CD4-positive, alpha-beta T cell treated with Interleukin-4 for 4 hours (primary cell): ENCODE measurements around the gene RITA1.
"Not testable (repeated sequence)": the region's sequence is repeated elsewhere in the genome, so short reads cannot be mapped to it uniquely, and the experiment has no call there.

Experiments
- DNase-seq: peaks from one replicate; pipeline ENCODE4 v3.0.0-alpha.2; 2020

RITA1 gene

GRCh38 chr12:113206802-113207201 lies 21.3 kb downstream of the RITA1 start:
- DNase-seq: not testable (repeated sequence)

GRCh38 chr12:113207613-113208040 lies 22.1 kb downstream of the RITA1 start:
- DNase-seq: no peak

GRCh38 chr12:113208041-113208934 lies 22.8 kb downstream of the RITA1 start:
- peak; percentile 67 for DNase-seq

- DNase-seq: no peak
Measured at GRCh38 chr12:113211160-113211559, 25.6 kb downstream of the RITA1 start.

DNA sequence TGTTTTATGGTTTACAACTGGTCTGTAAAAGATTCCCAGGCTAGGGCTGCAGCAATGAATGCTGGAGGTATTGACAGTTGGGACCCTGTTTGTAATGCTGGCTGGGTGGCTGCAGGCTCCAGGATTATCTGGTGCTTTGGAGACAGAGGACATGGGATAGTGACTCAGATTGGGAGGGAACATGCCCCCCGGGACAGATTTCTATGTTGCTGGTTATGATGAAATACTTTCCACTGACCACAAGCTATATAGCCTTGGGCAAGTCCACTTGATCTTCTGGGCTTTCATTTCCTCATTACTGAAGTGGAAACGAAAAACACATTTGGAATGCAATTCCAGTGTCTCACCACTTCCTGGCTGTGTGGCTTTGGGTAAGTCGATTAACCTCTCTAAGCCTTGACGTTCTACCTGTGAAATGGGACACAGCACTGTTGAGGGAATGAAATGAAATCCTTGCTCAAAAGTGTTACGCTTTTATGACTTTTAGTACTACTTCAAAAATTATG lies 29.4 kb downstream of the RITA1 start:
- no peak for DNase-seq

- DNase-seq: no peak
Measured at GRCh38 chr12:113216027-113216426, 30.5 kb downstream of the RITA1 start.

GRCh38 chr12:113220593-113221180 lies 35.2 kb downstream of the RITA1 start:
- no peak for DNase-seq

DNA sequence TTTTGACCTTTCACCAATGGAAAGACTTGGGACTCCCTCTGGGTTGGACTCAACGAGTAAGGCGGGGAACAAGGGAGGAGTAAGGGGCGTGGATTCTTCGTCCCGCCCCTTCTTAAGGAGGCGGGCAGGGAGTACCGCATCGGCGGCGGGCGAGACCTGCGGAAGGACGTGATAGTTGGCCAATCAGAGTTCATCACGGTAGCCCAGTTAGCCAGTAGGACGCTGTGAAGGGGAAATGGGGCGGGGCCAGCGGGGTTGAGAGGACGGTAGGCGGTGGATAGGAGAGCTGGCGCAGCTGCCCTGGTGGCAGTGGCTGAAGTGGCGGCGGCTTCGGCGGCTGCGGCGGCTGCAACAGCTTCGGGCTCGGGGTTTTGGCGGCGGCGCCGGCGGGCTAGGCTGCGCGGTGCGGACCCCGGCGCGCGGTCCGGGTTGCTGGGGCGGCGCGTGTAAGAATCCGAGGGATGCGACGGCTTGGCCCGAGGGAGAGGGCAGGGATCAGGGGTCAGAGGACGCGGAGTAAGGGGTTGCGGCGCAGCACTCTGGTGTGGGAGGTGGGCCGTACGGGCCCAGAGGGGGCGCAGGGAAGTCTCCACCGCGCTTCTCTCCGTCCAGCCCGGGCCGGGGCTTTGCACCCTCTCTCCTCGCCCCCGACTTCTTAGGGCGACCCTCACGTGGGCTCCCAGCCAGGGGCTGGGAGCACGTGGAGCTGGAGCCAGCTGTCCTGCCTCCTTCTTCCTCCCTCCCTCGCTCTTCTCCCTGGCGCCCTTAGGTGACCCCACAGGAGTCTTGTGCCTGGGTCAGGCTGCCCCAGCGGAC lies 35.9 kb downstream of the RITA1 start, which contains the start of gene TPCN1:
Gene TPCN1 (plus strand): TSS at position 284 of the 816 bp plus-strand sequence. CDS start 5,389 bp downstream, outside the sequence.
- DNase-seq: peak; percentile 100

GRCh38 chr12:113221997-113222729 lies 36.6 kb downstream of the RITA1 start:
- no peak for DNase-seq

GRCh38 chr12:113222730-113223531 lies 37.4 kb downstream of the RITA1 start:
- no peak for DNase-seq

DNA sequence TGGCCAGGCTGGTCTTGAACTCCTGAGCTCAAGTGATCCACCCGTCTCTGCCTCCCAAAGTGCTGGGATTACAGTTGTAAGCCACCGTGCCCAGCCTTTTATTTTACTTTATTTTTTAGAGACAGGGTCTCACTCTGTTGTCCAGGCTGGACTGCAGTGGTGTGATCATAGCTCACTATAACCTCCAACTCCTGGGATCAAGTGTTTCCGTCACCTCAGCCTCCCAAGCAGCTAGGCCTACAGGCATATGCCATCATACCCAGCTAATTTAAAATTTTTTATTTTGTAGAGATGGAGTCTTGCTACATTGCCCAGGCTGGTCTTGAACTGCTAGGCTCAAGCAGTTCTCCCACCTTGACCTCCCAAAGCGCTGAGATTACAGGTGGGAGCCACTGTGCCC lies 39.4 kb downstream of the RITA1 start:
- no peak for DNase-seq

DNA sequence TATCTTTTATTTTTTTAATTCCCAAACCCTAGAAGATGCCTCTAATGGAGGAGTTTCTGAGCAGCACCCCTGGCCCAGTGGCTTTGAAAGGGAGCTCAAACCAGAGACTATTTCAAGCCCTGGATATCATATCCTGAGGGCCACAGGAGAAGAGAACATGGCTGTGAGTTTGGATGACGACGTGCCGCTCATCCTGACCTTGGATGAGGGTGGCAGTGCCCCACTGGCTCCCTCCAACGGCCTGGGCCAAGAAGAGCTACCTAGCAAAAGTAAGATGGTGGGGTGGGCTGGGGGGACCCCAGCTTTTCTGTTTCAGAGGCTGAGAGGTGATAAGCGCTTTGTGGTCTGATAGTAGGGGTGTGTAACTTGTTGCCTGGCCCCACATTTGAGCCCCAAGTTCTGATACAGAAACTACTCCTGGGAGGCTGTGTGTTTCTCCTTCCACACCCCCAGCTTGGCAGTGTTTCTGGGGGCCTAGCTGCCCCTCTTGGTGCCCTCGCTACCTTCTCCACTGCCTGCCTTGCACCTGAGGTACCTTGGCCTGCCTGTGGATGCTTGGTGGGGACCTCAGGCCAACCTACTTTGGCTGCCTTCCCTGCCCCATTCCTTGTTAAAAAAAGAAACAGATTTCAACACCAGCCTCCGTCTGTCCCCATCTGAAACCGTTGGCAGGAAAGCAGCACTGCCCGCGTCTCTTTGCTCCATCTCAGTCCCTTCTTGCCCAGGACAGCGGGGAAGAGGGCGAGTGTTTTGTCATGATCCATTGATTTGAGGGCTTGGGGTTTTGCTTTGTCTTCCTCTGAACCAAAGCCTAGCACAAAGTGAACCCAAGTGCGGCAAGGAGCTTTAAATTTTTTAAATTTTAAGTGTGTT lies 41.4 kb downstream of the RITA1 start:
- no peak for DNase-seq

DNA sequence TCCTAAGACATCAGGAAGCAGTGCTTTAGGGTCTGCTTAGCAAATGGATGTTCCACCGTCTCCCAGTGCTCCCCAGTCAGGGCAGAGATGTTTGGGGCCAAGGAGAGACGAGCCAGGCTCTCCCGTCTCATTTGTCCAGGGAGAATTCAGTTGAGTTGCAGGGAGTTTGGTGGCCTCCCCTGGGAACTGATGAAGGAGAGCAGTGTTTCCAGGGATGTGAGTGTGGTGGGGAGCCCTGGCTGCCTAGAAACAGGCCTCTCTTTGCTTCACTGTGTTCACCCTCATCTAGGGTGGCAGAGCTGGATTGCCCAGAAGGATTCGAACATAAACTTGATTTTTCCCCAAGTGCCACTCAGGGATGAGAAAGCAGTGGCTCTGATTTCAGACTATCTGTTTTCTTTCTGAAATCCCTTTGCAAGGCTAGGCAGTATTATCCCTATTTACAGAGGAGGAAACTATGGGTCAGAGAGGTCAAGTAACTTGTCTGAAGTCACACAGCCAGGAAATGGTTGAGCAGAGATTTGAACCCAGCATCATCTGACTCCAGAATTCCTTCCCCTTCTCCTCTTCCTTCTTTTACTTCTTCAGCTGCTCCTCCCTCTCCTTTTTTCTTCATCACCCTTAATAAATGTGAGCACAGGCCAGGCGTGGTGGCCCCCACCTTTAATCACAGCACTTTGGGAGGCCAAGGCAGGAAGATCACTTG lies 42.3 kb downstream of the RITA1 start:
- DNase-seq: no peak

- DNase-seq: no peak
Measured at GRCh38 chr12:113228394-113229028, 43.0 kb downstream of the RITA1 start.

- DNase-seq: no peak
Measured at GRCh38 chr12:113230315-113231234, 45.1 kb downstream of the RITA1 start.

DNA sequence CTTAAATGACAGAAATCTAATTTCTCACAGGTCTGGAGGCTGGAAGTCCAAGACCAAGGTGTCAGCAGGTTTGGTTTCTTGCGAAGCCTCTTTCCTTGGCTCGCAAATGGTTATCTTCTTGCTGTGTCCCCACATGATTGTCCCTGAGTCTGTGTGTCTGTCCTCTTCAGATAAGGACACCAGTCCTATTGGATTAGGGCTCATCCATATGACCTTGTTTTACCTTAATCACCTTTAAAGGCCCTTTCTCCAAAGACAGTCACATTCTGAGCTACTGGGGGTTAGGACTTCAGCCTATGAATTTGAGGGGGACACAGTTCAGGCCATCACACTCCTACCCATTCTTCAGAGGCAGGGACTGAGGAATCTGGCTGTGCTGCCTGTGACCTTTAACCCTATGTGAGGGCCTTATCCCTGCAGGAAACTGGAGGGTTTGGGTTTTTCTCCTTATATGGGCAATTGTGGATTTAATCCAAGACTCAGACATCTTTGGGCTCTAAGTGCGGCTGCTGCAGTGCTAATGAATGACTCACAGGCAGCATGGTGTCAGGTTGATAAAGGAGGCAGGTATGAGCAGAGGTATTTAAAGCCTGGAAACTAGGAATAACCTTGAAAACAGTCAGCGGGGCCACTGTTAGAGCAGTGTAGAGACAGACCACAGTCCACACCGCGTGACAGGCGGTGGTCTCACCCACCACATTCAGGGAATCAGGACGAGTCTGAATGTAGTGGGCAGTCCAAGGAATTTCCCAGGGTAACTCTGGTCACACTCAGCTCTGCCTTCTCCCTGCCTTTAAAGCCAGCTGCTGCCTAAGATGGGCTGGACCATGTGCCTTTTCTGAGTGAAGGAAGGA lies 45.9 kb downstream of the RITA1 start:
- DNase-seq: no peak
